Calu3 (cell line): ENCODE results near the gene CXCL17. TPM values are rescaled to one million over a fixed set of nuclear protein-coding genes. Genes with fewer than 3 reads are reported as not detected.

Source experiments
- BruUV-seq: library from RNA; stranded (reverse); fragments of 400-500 nt; replicated peaks from 2 replicates; lab custom pipeline; 2021; lab: Mats Ljungman, UMichigan
- CTCF ChIA-PET: fragments of 300-600 bp; sonication (Branson Sonifier 250); formaldehyde crosslinking; loops from one replicate; lab custom pipeline; 2022; ENCODE audit warnings: antibody characterized with exemption; lab: Charles Lee
- DNase-seq: peaks from one replicate; pipeline ENCODE4 v3.0.0; 2022
- H3K27ac Mint-ChIP-seq: one replicate; pipeline ENCODE4 v1.8.0; 2022; ENCODE audit warnings: mixed read lengths; ENCODE audit not compliant: unreplicated experiment
- H3K27me3 Mint-ChIP-seq: one replicate; pipeline ENCODE4 v1.8.0; 2022; ENCODE audit warnings: mixed read lengths; ENCODE audit not compliant: unreplicated experiment
- H3K36me3 Mint-ChIP-seq: one replicate; pipeline ENCODE4 v1.8.0; 2022; ENCODE audit warnings: mild to moderate bottlenecking, moderate library complexity, mixed read lengths; ENCODE audit not compliant: insufficient read depth, unreplicated experiment
- H3K4me1 Mint-ChIP-seq: one replicate; pipeline ENCODE4 v1.8.0; 2022; ENCODE audit warnings: mild to moderate bottlenecking, low read depth, mixed read lengths; ENCODE audit not compliant: unreplicated experiment
- H3K4me3 Mint-ChIP-seq: one replicate; pipeline ENCODE4 v1.8.0; 2022; ENCODE audit warnings: mild to moderate bottlenecking, low read depth, moderate library complexity, mixed read lengths; ENCODE audit not compliant: unreplicated experiment
- H3K9me3 Mint-ChIP-seq: one replicate; pipeline ENCODE4 v1.8.0; 2022; ENCODE audit warnings: low read depth, mixed read lengths; ENCODE audit not compliant: unreplicated experiment
- CTCF ChIP-seq: fragments of 200-600 bp; IDR thresholded peaks from one replicate; pipeline ENCODE4 v1.8.0; 2022; ENCODE audit warnings: antibody characterized with exemption; ENCODE audit not compliant: unreplicated experiment
- intact Hi-C: fragments of 100-400 bp; cut with micrococcal nuclease; formaldehyde crosslinking; loops from one replicate; pipeline ENCODE4 v1.10.0; 2022; ENCODE audit not compliant: unreplicated experiment
- total RNA-seq: library from RNA; stranded (reverse); gene quantifications from 2 replicates; pipeline ENCODE4 v1.2.3, GENCODE V29; 2022

The CXCL17 gene
- total RNA-seq, 1 experiment from 2014 or later: 4.0 TPM

GRCh38 chr19:42401365-42402303 lies 41.1 kb downstream of the CXCL17 start:
- intact Hi-C loops: no loop called here
- CTCF ChIA-PET: interaction anchor here (0.6 to 1.6 kb wide), 5 partner anchors 10 to 558 kb away, joined by 3 to 6 read pairs (median 4); no protein-coding TSS in a partner anchor
- H3K9me3 Mint-ChIP-seq: no peaks in the 10 kb centered on the region
- H3K4me3 Mint-ChIP-seq: peak overlapping the region; percentile 81
- H3K36me3 Mint-ChIP-seq: peaks cover 45% of the 10 kb centered on the region
- H3K4me1 Mint-ChIP-seq: peaks cover 20% of the 10 kb centered on the region
- peak; percentile 87 for TF ChIP-seq CTCF
- BruUV-seq: no TSS peak
- no peaks in the 10 kb centered on the region for H3K27me3 Mint-ChIP-seq
- DNase-seq: peak; percentile 90
- H3K27ac Mint-ChIP-seq: peak overlapping the region; percentile 53

DNA sequence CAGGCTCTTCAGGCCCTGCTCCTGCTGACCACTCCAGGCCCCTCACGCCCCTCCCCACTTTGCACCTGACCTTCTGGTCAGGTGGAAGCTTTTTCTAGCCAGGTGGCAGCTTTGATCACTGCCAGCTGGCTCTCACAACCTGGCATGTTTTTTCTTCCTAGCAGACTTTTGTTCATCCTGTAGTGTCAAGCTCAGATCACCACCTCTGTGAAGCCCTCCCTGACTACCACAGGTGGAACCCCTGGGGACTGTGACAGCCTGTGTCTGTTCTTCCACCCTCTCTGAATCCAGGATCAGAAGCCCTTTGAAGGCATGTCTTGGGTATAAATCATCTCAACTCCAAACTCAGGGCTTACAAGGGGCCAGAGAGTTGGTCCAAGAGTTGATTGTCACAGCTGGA lies 42.3 kb downstream of the CXCL17 start:
- CTCF ChIA-PET: interaction anchor here (1.6 kb wide), 1 partner anchor 38 kb away, joined by 3 read pairs; no protein-coding TSS in a partner anchor
- no peak for TF ChIP-seq CTCF
- no peak for DNase-seq
- Mint-ChIP-seq H3K4me1 (peaks cover 29% of the 10 kb centered on the region), H3K27ac (peak overlapping the region; percentile 0), H3K9me3 (no peaks in the 10 kb centered on the region), H3K27me3 (no peaks in the 10 kb centered on the region), H3K4me3 (no peak overlapping the region), H3K36me3 (peaks cover 41% of the 10 kb centered on the region)
- BruUV-seq: no TSS peak
- intact Hi-C loops: no loop called here

GRCh38 chr19:42397263-42398166 lies 45.2 kb downstream of the CXCL17 start:
- no peak for DNase-seq
- Mint-ChIP-seq H3K27me3 (peaks cover 12% of the 10 kb centered on the region), H3K36me3 (peaks cover 35% of the 10 kb centered on the region), H3K9me3 (no peaks in the 10 kb centered on the region), H3K4me1 (peaks cover 29% of the 10 kb centered on the region), H3K4me3 (peak overlapping the region; percentile 86), H3K27ac (peak overlapping the region; percentile 90)
- TF ChIP-seq CTCF: no peak
- TSS peak; percentile 73 for BruUV-seq
- CTCF ChIA-PET: interaction anchor here (1.0 to 2.5 kb wide), 6 partner anchors 12 to 154 kb away, joined by 3 to 13 read pairs (median 4); no protein-coding TSS in a partner anchor
- intact Hi-C loops: no loop called here
